BLaER1 treated with 17β-estradiol and CSF1 and Interleukin-3, amounts not matched to agents 10 nM and 100 nM (cell line): ENCODE results near the gene ERFL.
A peak's percentile ranks its signal among the peaks of the same experiment; 100 is the strongest.
"Not testable (repeated sequence)": the region's sequence is repeated elsewhere in the genome, so short reads cannot be mapped to it uniquely, and the experiment has no call there.

Experiments used
- H3K27ac ChIP-seq, 11 experiments: shearing (Covaris generic); formaldehyde crosslinking; 2 replicates each; pipeline ENCODE4 v1.8.1; 2022
- H3K27me3 ChIP-seq, 11 experiments: shearing (Covaris generic); formaldehyde crosslinking; 2 replicates each; pipeline ENCODE4 v1.8.1; 2022
- H3K36me3 ChIP-seq, 11 experiments: shearing (Covaris generic); formaldehyde crosslinking; 2 replicates each; pipeline ENCODE4 v1.8.1; 2022
- H3K4me1 ChIP-seq, 10 experiments: shearing (Covaris generic); formaldehyde crosslinking; 2 replicates each; pipeline ENCODE4 v1.8.1; 2022
- H3K4me2 ChIP-seq, 11 experiments: shearing (Covaris generic); formaldehyde crosslinking; 2 replicates each; pipeline ENCODE4 v1.8.1; 2022
- H3K4me3 ChIP-seq, 10 experiments: shearing (Covaris generic); formaldehyde crosslinking; 2 replicates each; pipeline ENCODE4 v1.8.1; 2022
- H3K9ac ChIP-seq, 11 experiments: shearing (Covaris generic); formaldehyde crosslinking; 2 replicates each; pipeline ENCODE4 v1.8.1; 2022
- H3K9me3 ChIP-seq, 11 experiments: shearing (Covaris generic); formaldehyde crosslinking; replicated peaks in 1 of 11; 2 replicates each; pipeline ENCODE4 v1.8.1; 2022
- H4K20me1 ChIP-seq, 11 experiments: shearing (Covaris generic); formaldehyde crosslinking; 2 replicates each; pipeline ENCODE4 v1.8.1; 2022
- Cebpa-rat ChIP-seq, 11 experiments: shearing (Covaris generic); IDR thresholded peaks; 2 replicates each; pipeline ENCODE4 v1.8.1; 2022

The ERFL gene

DNA sequence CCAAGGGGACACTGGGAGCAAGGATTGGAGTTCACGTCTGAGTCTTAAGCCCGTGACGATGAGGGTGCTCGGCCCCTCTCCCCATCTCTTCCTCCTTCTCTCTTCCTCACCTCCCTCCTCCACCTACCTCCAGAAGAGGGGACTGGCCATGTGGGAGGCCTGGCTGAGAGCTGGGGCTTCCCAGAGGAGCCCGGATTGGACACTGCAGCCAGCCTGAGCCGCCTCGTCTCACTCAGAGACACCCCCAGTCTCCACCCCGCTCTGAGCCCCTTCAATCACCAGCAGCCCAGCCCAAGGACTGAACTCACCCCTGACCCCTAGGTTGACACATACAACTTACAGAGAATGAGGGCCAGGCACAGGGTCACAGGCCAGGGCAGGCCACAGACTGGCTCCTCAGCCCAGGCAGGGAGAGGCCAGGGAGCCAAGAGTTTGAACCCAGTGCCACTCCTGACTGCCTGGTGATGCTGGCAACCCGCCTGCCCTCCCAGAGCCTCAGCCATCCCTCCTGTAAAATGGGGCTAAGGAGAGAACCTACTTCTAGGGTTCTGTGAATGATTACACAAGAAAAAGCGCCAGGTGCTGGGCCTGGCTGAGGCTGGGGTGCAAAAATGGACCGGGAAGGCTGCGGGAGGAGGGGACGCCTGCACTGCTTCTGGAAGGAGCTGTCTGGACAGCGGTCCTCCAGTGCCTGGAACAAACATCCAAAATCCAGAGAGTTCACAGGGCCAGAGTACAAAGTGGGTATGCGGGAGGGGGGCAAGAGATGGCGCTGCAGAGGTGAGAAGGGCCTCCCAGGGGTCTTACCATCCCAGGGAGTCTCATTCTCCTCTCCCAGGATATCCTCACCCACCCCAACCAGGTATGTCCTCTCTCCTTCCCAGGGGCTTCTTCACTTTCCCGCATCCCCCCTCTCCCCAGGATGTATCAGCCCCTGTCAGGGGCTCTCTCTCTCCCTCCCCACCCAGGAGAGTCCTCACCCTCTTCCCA is 50.0 kb downstream of the ERFL start:
- peaks cover 0 to 36% (median 18%) of the 10 kb centered on the region in 11 experiments; a peak in 14 of 22 replicates for H3K36me3 ChIP-seq
- H3K4me3 ChIP-seq: peak overlapping the region; percentile 23 to 79 (median 74); a peak in 19 of 20 replicates
- no peak for TF ChIP-seq Cebpa-rat (IDR thresholded peaks at IDR 0.05)
- peak overlapping the region; percentile 63 to 99 (median 93) for H3K27ac ChIP-seq
- H4K20me1 ChIP-seq: peaks cover 0 to 6% (median 0%) of the 10 kb centered on the region in 11 experiments; a peak in 5 of 22 replicates
- H3K9ac ChIP-seq: peak overlapping the region; percentile 60 to 100 (median 89)
- H3K27me3 ChIP-seq: no peaks in the 10 kb centered on the region
- peaks cover 83 to 94% (median 89%) of the 10 kb centered on the region in 10 experiments for H3K4me1 ChIP-seq
- peak overlapping the region; percentile 91 to 100 (median 98) for H3K4me2 ChIP-seq
- H3K9me3 ChIP-seq: no peaks in the 10 kb centered on the region

DNA sequence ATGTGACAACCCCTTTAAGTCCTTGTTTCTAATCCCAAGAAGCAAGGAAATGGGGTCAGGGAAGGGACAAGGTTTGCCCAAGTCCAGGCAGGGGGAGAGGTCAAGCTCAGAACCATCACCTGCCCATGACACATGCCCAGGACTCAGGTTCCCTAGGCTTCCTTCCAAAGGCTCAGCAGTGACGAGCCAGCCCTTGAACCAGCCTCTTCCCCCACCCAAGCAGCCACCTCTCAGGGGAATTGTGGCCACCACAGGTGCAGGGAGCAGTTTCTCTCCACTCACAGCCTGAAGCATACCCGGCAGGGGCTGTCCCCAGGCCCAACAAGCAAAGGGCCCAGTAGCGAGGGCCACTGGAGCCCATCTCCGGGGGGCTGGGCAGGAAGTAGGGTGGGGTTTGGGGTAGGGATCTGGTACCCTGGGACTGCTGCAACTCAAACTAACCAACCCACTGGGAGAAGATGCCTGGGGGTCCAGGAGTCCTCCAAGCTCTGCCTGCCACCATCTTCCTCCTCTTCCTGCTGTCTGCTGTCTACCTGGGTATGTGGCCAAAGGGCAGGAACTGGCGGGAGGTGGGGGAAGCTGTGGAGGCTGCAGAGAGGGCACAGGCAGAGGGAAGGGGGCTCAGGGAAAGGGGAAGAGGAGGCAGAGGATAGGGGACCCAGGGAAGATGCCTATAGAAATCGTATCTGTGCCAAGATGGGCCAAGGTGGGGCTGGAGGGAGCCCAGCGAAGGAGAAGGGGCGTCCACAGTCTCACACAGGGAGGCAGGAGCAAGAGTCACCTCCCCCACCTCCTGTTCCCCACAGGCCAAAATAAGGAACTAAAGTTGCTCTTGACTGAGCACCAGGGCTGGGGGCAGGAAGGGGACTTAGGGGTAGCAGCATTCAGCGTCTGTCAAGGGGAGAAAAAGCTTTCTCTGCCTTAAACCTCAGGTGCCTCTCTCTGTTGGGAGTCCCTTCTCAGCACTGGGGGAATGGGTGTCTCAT is 51.1 kb downstream of the ERFL start, which contains the start of gene CD79A:
Gene CD79A, plus strand, starts transcription at position 433 of the 986 bp plus-strand sequence. Its CDS starts 26 bp downstream, at position 459.
- Histone ChIP-seq H3K36me3 (peaks cover 0 to 47% (median 28%) of the 10 kb centered on the region in 11 experiments; a peak in 17 of 22 replicates), H3K9ac (peak within 1 kb of the TSS; percentile 60 to 100 (median 89)), H3K9me3 (no peaks in the 10 kb centered on the region), H4K20me1 (peaks cover 0 to 14% (median 5%) of the 10 kb centered on the region in 11 experiments; a peak in 13 of 22 replicates), H3K27ac (peak within 1 kb of the TSS; percentile 63 to 99 (median 93)), H3K4me2 (peak within 1 kb of the TSS; percentile 91 to 100 (median 98)), H3K4me1 (peaks cover 87 to 98% (median 93%) of the 10 kb centered on the region in 10 experiments), H3K4me3 (peak within 1 kb of the TSS; percentile 23 to 79 (median 74); a peak in 19 of 20 replicates), H3K27me3 (no peaks in the 10 kb centered on the region)
- no peak for TF ChIP-seq Cebpa-rat (IDR thresholded peaks at IDR 0.05)

DNA sequence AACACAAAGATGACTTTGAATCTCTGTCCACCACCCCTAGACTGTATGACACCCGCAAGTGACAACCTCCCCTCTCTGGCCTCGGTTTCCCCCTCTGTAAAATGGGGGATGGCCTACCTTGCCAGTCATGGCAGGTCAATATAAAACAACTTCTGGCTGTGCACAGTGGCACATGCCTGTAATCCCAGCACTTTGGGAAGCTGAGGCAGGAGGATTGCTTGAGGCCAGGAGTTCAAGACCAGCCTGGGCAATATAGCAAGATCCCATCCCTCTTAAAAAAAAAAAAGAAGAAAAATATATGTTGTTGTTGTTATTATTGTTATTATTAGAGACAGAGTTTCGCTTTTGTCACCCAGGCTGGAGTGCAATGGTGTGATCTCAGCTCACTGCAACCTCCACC is 52.3 kb downstream of the ERFL start:
- Histone ChIP-seq H3K4me1 (peaks cover 87 to 98% (median 93%) of the 10 kb centered on the region in 10 experiments), H3K4me3 (peak overlapping the region in 4 of 10 experiments; percentile 25 to 79 (median 74); a peak in 3 of 20 replicates)

DNA sequence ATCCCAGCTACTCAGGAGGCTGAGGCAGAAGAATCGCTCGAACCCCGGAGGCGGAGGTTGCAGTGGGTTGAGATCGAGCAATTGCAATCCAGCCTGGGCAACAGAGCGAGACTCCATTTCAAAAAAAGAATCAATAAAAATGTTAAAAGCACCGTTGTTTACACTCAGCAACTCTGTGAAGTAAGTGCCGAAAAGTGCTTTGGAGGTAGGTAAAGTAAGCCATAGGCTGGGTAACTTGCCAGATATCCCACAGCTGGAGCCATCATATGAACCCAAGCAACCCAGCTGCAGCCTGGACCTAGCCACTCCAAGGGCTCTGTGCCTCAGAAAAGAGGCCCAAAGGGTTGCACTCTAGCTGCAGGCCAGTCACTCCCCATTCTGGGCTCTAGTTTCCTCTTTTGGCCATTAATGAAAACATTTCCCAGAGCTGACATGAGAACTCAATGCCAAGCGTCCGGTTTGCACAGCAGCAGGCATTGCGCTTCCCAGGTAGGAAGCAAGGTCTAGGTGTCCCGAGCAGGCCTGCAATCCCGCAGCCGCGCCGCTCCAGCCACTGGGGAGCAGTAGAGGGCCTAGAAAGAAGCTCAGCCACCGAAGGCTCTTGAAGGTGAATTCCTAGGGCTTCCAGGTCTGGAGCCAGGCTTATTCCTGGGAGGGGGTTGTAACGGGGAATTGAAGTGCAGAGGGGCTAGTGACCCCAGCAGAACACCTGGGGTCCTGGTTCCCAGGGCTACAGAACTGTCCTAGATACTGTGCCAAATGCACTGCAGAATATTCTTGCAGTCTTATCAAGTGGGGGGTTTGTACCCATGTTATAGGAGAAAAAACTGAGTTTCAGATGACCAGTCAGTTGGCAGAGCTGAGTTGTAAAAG is 55.2 kb downstream of the ERFL start:
- Histone ChIP-seq H4K20me1 (peaks cover 39 to 54% (median 44%) of the 10 kb centered on the region in 11 experiments), H3K27ac (peak overlapping the region in 10 of 11 experiments; percentile 62 to 99 (median 94); a peak in 20 of 22 replicates), H3K27me3 (no peaks in the 10 kb centered on the region), H3K36me3 (peaks cover 35 to 50% (median 44%) of the 10 kb centered on the region in 11 experiments), H3K4me1 (peaks cover 91 to 100% (median 98%) of the 10 kb centered on the region in 10 experiments), H3K9ac (peak overlapping the region in 10 of 11 experiments; percentile 51 to 100 (median 99); a peak in 18 of 22 replicates), H3K4me3 (peak overlapping the region in 7 of 10 experiments; percentile 6 to 55 (median 36); a peak in 7 of 20 replicates), H3K9me3 (no peaks in the 10 kb centered on the region), H3K4me2 (peak overlapping the region; percentile 91 to 100 (median 98))
- no peak for TF ChIP-seq Cebpa-rat (IDR thresholded peaks at IDR 0.05)

More for the DNA sequence above, 52.3 kb downstream of the ERFL start:
- H3K27me3 ChIP-seq, H3K9me3 ChIP-seq: not testable (repeated sequence)
- H4K20me1 ChIP-seq: peaks cover 9 to 25% (median 14%) of the 10 kb centered on the region in 11 experiments; a peak in 18 of 22 replicates
- peaks cover 6 to 41% (median 30%) of the 10 kb centered on the region in 11 experiments for H3K36me3 ChIP-seq
- peak overlapping the region in 9 of 11 experiments; percentile 88 to 99 (median 94); a peak in 18 of 22 replicates for H3K27ac ChIP-seq
- peak overlapping the region in 8 of 11 experiments; percentile 62 to 100 (median 90); a peak in 16 of 22 replicates for H3K9ac ChIP-seq
- peak overlapping the region; percentile 91 to 100 (median 98) for H3K4me2 ChIP-seq

DNA sequence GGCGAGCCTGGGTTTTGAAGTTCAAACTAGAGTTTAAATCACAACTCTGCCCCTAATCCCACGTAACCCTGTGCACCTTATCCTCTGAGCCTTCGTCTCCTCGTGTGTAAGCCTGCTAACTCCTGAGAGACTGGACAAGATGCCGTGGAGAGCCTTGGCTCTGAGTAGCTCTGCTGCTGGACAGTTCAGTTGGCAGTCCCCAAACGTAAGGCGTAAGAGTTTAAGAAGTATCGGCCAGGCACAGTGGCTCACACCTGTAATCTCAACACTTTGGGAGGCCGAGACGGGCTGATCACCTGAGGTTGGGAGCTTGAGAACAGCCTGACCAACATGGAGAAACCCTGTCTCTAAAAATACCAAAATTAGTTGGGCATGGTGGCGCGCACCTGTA is 55.9 kb downstream of the ERFL start:
- Histone ChIP-seq H3K27me3 (no peaks in the 10 kb centered on the region), H3K4me2 (peak overlapping the region; percentile 91 to 100 (median 98)), H3K4me3 (peak overlapping the region in 8 of 10 experiments; percentile 6 to 55 (median 34); a peak in 14 of 20 replicates), H3K36me3 (peaks cover 42 to 56% (median 50%) of the 10 kb centered on the region in 11 experiments), H3K4me1 (peaks cover 93 to 100% (median 100%) of the 10 kb centered on the region in 10 experiments), H3K27ac (peak overlapping the region in 10 of 11 experiments; percentile 62 to 99 (median 94); a peak in 21 of 22 replicates), H3K9me3 (no peaks in the 10 kb centered on the region), H4K20me1 (peaks cover 45 to 60% (median 50%) of the 10 kb centered on the region in 11 experiments), H3K9ac (peak overlapping the region; percentile 32 to 100 (median 99); a peak in 20 of 22 replicates)
- TF ChIP-seq Cebpa-rat (IDR thresholded peaks at IDR 0.05): no peak

DNA sequence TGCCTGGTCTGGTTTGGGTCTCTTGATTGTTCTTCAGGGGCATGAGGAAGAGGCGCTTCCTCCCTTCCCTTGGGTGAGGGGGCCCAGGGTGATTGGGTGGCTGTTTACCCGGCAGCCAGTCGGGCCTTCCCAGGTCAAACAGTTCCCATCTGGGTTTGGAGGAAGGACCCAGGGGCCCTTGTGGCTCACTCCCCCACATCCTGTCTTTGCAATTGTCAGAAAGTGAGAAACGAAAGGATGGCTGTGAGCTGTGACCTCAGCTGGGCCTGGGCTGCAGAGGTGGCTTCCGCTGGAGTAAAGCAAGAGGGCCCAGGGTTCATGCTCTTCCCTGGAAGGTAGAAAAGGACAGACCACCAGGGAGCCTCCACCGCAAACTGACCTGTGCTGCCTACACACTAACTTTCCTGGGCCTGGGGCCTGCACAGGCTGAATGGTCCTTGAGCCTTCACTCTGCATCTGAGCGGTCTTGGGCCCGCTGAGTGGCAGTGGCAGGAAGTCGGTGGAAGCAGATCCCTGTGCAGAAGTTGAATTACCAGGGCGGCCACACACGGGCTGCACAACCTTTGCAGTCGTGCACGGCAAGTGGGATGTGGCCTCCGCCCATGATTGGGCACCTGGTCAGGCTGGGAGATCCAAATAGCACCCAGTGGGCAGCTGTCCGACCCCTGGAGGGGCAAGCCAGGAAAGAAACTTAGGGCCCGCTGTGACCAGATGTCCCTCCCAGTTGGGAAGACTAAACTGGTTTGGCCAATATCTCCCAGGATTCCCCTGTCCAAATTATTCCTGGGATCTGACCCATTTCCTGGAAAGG is 56.5 kb downstream of the ERFL start:
- TF ChIP-seq Cebpa-rat (IDR thresholded peaks at IDR 0.05): peak in 4 of 11 experiments; percentile 57 to 74 (median 64); a peak in 7 of 22 replicates
- peaks cover 51 to 66% (median 55%) of the 10 kb centered on the region in 11 experiments for H4K20me1 ChIP-seq
- H3K4me2 ChIP-seq: peak overlapping the region; percentile 91 to 100 (median 98)
- H3K4me1 ChIP-seq: peaks cover 98 to 100% (median 100%) of the 10 kb centered on the region in 10 experiments
- no peaks in the 10 kb centered on the region for H3K27me3 ChIP-seq
- no peaks in the 10 kb centered on the region for H3K9me3 ChIP-seq
- peak overlapping the region in 8 of 10 experiments; percentile 6 to 55 (median 34); a peak in 16 of 20 replicates for H3K4me3 ChIP-seq
- peaks cover 47 to 62% (median 56%) of the 10 kb centered on the region in 11 experiments for H3K36me3 ChIP-seq
- peak overlapping the region; percentile 53 to 100 (median 99); a peak in 20 of 22 replicates for H3K9ac ChIP-seq
- H3K27ac ChIP-seq: peak overlapping the region; percentile 52 to 99 (median 93); a peak in 21 of 22 replicates
